ENCODE results near the gene THRB. TPM values are rescaled to one million over a fixed set of nuclear protein-coding genes. Genes with fewer than 3 reads are reported as not detected.

Gene THRB
- total and polyA plus RNA-seq, 9 of the 15 experiments (the other 6 are each of a cell fraction or from before 2014, with no cell fraction given), result 1.7 to 14.9 (median 6.9) TPM

- TF ChIP-seq ZNF282 (CRISPR knock-in tag; IDR thresholded peaks at IDR 0.05), result no peak
- TF ChIP-seq ATF6 (CRISPR knock-in tag; IDR thresholded peaks at IDR 0.05), result no peak
- TF ChIP-seq STAT6 (CRISPR knock-in tag; IDR thresholded peaks at IDR 0.05), result no peak
- peak; percentile 74 for TF ChIP-seq HSF4 (CRISPR knock-in tag; IDR thresholded peaks at IDR 0.05; ENCODE audit: borderline replicate concordance)
- TF ChIP-seq RB1 (IDR thresholded peaks at IDR 0.05; ENCODE audit: low read depth), result no peak
- TF ChIP-seq ZNF133 (CRISPR knock-in tag; IDR thresholded peaks at IDR 0.05), result no peak
- TF ChIP-seq SRSF3 (IDR thresholded peaks at IDR 0.05; ENCODE audit: insufficient read depth, low read length), result no peak
- TF ChIP-seq L3MBTL2 (IDR thresholded peaks at IDR 0.05), result peak; percentile 72
- peak; percentile 78; the same call in 1 of the 2 replicates for TF ChIP-seq DMBX1 (CRISPR knock-in tag; IDR thresholded peaks at IDR 0.05; ENCODE audit: borderline replicate concordance)
- no peak for TF ChIP-seq POLR3A (IDR thresholded peaks at IDR 0.05; ENCODE audit: borderline replicate concordance, extremely low read depth, insufficient read depth, insufficient read length)
- TF ChIP-seq ZNF764 (CRISPR knock-in tag; IDR thresholded peaks at IDR 0.05; ENCODE audit: low read depth), result no peak
- no peak for TF ChIP-seq BDP1 (IDR thresholded peaks at IDR 0.05; ENCODE audit: insufficient read depth, insufficient read length)
- TF ChIP-seq ASH1L (IDR thresholded peaks at IDR 0.05; ENCODE audit: borderline replicate concordance, low read depth, partially characterized antibody), result no peak
- no peak for TF ChIP-seq CEBPZ (IDR thresholded peaks at IDR 0.05; ENCODE audit: borderline replicate concordance, low read depth, low read length)
- TF ChIP-seq ZFP36 (IDR thresholded peaks at IDR 0.05; ENCODE audit: low read depth, low read length, partially characterized antibody), result no peak
- no peak for TF ChIP-seq ZNF445 (CRISPR knock-in tag; IDR thresholded peaks at IDR 0.05; ENCODE audit: low read depth)
- peak; percentile 65; the same call in 1 of the 2 replicates for TF ChIP-seq NR2C1 (IDR thresholded peaks at IDR 0.05)
- peak; percentile 75 for TF ChIP-seq NR2C1 (tag; IDR thresholded peaks at IDR 0.05)
- TF ChIP-seq ZNF347 (CRISPR knock-in tag; IDR thresholded peaks at IDR 0.05; ENCODE audit: low read depth), result no peak
These were observed 142.7 kb downstream of the THRB start (continued) for GRCh38 chr3:24351779-24352469.

Measured in K562 (cell line).